Effector CD8-positive, alpha-beta T cell (primary cell): Measurements from ENCODE around the gene PDE9A.

Source experiments
- DNase-seq: peaks from one replicate; lab custom pipeline; 2025; lab: John Stamatoyannopoulos, UW

The PDE9A gene

GRCh38 chr21:42739061-42739931 lies 85.9 kb downstream of the PDE9A start:
- no peak for DNase-seq

GRCh38 chr21:42740405-42740909 lies 87.0 kb downstream of the PDE9A start:
- DNase-seq = no peak

DNA sequence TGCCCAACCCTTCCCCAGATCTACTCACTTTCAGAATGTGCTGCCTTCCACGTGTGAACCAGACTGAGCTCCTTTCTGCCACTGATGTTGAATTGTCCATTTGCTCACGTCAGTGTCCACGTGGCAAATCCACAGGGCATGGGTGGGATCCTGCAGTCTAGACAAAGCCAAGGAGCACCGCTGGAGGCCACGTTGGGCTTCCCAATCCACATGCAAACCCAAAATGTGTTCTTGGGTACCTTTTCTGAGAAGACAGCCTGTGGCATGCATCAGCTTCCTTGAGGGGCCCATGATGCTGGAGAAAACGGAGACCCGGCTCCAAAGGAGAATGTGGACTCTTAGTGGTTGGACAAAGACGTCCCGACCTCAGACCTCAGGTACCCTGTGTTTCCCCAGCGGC lies 87.6 kb downstream of the PDE9A start:
- DNase-seq = no peak

- DNase-seq = no peak
Measured at GRCh38 chr21:42744520-42745445, 91.4 kb downstream of the PDE9A start.

DNA sequence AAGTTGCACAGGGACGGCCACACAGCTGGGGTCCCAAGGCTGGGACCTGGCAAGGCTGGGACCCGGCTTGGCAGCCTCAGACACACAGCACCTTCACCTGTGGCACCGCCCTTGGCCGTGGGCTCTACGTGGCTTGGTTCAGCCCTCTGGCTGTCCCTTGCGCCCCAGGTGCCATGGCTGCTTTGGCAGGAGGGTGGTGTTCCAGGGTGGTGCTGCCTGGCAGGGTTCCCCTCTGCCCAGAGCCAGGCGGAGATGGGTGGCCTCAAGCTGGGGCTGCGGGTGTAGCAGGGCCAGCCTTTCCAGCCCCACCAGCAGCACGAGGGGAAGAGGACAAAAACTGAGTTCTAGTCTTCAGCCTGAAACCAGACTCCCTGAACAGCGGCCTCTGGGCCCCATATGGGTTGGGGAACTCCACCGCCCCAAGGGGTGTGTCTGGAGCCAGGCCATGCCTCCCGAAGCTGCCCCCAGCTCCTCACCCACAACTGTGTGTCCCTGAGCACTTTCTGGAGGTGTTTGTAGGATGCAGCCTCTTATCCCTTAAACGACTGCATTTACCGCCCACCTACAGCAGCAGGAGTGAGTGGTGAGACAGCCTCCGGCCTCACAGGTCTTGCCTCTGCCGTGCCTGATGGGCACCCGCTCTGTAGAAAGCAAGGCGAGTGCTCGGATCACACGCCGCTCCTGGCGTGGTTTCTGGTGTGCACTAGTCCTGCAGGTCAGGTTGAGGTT lies 92.3 kb downstream of the PDE9A start:
- DNase-seq = no peak

- DNase-seq = no peak
Measured at GRCh38 chr21:42746240-42746592, 92.8 kb downstream of the PDE9A start.

GRCh38 chr21:42746593-42747275 lies 93.3 kb downstream of the PDE9A start:
- DNase-seq = no peak

- DNase-seq = no peak
Measured at GRCh38 chr21:42747276-42747701, 93.9 kb downstream of the PDE9A start.

DNA sequence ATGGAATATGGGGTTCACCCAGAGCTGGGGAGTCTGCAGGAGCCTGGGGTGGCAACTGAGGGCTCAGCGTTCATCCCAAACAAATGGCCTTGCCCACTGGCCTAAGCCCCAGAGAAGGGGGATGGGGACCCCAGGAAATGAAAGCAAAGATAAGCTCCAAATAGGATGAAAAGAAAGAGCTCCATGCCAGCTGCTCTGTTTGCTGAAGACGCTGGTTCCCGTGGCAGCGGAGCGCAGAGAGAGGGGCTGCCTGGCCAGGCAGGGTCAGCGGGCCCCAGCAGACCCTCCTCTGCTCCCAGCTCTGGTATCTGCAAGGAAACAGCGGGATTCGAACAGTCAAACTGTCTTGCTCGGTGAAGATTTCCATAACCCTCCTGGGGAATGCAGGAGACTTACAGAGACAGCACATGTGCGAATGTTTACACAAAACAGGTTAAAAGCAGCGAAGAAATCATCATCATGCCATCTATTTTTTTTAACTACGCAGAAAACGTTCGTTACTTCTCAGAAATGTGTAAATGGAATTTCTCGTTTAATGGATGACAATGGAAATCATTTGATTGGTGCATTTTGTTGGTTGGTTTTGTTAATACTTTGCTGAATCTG lies 94.4 kb downstream of the PDE9A start:
- DNase-seq = no peak

- DNase-seq = no peak
Measured at GRCh38 chr21:42748620-42749176, 95.3 kb downstream of the PDE9A start.

GRCh38 chr21:42750737-42751530 lies 97.5 kb downstream of the PDE9A start:
- no peak for DNase-seq

DNA sequence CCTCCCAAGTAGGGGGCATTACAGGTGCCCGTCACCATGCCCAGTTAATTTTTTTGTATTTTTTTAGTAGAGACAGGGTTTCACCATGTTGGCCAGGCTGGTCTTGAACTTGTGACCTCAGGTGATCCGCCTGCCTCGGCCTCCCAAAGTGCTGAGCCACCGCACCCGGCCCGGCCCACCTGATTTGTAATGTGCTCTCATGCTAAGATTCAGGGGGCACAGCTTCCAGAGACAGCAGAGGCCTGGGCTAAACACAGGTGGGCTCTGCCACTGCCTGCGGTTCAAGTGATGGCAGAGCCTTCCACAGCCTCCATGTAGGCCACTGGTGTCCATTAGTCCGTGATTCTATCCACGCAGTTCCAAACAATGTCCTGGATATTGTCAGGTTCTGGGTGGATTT lies 98.4 kb downstream of the PDE9A start:
- DNase-seq = no peak

DNA sequence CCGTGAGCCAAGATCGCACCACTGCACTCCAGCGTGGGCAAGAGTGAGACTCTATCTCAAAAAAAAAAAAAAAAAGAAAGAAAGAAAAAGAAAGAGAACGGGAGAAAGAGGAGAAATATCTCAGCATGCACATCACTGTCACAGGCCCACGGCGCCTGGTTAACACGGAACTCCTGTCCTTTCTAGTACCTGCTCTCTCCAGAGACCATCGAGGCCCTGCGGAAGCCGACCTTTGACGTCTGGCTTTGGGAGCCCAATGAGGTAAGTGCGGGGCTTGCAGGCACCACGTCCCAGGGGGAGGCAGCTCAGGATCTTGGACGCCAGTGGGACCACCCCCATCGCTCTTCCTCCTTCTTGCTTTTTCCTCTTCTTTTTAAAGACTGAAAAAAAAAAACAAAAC lies 100.4 kb downstream of the PDE9A start:
- no peak for DNase-seq

- no peak for DNase-seq
Measured at GRCh38 chr21:42754270-42754933, 101.0 kb downstream of the PDE9A start.

DNA sequence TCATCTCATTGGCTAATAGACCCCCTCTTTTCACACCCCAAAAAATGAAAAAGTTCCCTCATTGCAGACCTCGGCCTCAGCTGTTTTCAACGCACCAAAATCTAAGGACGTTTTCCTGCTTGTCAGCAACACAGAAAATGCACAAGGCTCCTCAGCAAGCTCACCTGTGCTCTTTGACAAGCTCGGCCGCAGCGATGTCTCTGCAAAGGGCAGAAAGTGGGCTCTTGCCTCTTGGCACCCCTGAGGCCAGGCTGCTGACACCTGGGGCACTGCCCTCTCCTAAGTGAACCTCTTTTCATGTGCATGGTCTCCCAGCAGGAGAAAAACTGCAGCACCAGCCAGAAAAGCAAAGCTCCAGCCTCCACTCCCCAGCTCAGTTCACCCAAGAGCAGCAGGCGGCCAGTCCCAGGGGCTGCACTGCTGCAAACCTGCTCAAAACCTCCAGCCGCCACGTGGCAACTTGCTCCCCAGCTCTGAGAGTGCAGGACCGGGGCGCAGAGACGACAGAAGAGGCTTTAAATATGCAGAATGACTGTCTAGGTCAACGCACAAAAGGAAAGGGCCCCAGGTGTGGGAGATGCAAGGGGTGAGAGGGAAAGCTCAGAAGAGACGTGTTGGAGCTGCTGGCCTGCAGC lies 101.7 kb downstream of the PDE9A start:
- DNase-seq = no peak

GRCh38 chr21:42755766-42756579 lies 102.6 kb downstream of the PDE9A start:
- DNase-seq = no peak

DNA sequence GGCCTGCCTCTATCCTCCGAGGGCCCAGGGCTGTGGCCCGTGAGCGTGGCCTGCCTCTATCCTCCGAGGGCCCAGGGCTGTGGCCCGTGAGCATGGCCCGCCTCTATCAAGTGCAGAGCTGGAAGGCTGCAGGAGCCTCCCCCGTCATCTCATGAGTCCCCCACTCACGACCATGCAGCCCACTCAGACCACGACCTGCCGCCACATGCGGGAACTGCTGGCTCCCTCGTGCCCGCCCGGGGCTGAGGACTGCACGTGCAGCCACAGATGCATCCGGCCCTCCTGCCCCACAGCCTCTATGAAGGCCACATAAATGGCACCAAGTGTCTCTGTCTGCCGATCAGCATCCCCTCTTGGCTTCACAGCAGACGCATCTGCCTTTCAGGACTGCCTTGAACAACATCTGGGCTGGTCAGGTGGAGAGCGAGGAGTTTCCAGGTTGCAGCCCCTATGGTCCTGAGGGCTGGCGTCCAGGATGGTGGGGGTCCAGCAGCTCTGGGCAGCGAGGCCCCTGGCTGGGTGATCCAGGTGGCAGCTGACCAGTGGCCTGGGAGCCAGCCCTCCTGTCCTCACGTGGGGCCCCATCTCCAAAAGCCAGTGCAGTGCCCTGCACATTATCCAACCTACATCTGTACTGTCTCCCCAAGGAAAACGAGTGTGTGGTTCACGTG lies 103.3 kb downstream of the PDE9A start:
- DNase-seq = no peak
